Stimulated activated CD8-positive, alpha-beta memory T cell treated with anti-CD3 and anti-CD28 coated beads, Interleukin-12 subunit alpha, Interleukin-12 subunit beta, amount 100 ng/mL, for 1 hour (primary cell): ENCODE measurements around the gene HILPDA.

Experiments
- DNase-seq: peaks from one replicate; pipeline ENCODE4 v3.0.0-alpha.2; 2020; ENCODE audit warnings: low read depth

Gene HILPDA

GRCh38 chr7:128455543-128456254 is at the start of gene HILPDA:
Gene HILPDA, plus strand, starts transcription at chr7:128455878. Its CDS starts 1,391 bp downstream, at chr7:128457269.
- DNase-seq = peak; percentile 86

GRCh38 chr7:128406314-128407232 is 49.1 kb upstream of the HILPDA start:
- DNase-seq = no peak

DNA sequence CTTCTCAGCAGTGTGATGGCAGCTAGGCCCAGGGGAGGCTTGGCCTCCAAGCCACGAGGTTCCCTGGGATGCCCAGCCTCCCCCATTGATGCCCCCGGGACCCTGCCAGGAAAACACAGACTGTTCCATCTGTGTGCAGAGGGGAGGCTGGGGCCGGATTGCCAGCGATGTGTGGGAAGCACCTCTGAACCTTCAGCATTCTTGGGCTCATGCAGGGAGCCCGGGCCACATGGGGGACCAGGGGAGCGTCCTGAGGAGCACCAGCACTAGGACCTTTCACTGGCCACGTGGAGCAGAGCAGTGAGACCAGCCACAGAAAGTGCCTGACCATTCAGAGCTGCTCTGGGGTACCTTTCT is 48.5 kb upstream of the HILPDA start:
- DNase-seq = no peak

- no peak for DNase-seq
Observed at GRCh38 chr7:128407751-128408708, 47.6 kb upstream of the HILPDA start.

- no peak for DNase-seq
Observed at GRCh38 chr7:128408709-128409595, 46.7 kb upstream of the HILPDA start.

DNA sequence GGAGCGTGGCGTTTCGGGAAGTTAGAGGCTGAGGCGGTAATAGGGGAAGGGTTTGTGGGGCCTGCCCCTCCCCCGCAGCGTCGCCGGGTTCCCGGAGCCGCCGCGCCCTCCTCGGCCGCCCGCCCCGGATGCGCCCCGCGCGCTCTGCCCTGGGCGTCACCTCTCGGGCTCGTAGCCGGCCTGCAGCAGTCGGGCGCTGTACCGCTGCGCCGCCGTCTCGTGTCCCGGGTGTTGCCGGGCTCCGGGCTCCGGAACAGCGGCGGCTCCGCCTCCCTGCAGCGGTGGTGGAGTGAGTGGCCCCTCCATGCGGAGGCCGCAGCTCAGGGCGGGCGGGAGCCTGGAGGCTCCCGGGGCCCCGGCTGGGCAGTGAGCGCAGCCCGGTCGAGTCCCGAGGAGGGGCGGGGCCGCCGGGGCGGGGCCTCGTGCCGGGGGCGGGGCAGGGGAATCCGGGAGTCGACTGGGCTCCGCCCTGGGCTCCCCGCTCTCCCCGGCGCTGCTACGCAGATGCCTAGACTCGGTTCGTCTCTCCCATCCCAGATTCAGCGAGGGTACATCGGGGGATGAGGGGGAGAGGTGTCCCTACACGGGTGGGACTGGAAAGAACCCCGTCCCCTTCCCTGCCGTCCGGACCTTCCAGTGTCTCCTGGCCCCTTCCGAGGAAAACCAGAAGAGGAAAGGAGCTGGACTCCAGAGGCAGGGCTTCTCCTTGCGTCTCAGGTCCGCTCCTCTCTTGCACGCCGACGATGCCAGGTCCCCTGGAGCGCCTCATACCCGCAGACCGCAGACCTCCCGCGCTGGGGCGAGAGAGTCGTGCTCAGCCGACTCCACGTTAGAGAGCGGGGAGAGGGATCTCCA is 45.9 kb upstream of the HILPDA start, which contains the start of gene IMPDH1:
Gene IMPDH1, minus strand, starts transcription at position 387 of the 855 bp plus-strand sequence. Its CDS starts 81 bp downstream, at position 306.
- peak; percentile 71 for DNase-seq

GRCh38 chr7:128410451-128410753 is 45.3 kb upstream of the HILPDA start:
- no peak for DNase-seq

- no peak for DNase-seq
Observed at GRCh38 chr7:128415217-128415785, 40.4 kb upstream of the HILPDA start.

DNA sequence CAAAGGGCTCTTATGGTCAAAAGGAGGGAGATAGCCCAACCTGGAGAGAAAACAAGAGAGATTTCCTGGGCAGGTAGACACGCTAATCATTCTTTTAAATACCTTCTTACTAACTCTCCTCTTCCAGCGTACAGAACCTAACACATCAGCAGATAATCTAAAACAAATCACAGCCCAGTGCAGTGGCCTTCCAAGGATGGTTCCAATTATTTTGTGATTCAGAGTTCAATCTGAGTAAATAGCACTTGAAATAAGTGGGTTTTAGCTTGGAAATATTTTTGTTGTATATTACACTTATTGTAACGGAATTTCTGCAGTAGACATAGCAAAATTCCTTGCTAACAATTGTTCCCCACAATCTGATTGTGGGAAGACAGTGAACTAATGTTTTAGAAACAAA is 38.6 kb upstream of the HILPDA start:
- no peak for DNase-seq

GRCh38 chr7:128419257-128419656 is 36.4 kb upstream of the HILPDA start:
- no peak for DNase-seq

DNA sequence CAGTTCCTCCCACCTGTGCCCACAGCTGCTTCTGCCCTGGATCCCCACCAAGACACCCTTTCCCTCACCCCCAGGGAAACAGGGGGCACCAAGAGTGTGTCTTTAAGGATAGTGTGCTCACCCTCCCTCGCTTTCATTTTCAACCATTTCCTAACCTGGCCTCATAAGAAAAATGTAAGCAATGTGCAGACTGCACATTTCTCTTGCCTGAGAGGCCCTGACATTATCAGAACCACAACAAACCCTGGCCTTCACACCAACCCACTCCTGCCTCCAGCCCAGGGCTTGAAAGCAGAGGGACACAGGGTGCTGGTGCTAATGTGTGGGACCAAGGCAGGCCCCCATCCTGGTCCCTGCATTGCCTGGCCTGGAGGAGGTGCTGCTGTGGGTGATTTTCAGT is 34.9 kb upstream of the HILPDA start:
- no peak for DNase-seq

GRCh38 chr7:128421384-128421783 is 34.3 kb upstream of the HILPDA start:
- DNase-seq = no peak

GRCh38 chr7:128422037-128422436 is 33.6 kb upstream of the HILPDA start:
- DNase-seq = no peak

- DNase-seq = no peak
Observed at GRCh38 chr7:128422842-128423241, 32.8 kb upstream of the HILPDA start.

GRCh38 chr7:128424686-128425275 is 30.9 kb upstream of the HILPDA start:
- DNase-seq = no peak

DNA sequence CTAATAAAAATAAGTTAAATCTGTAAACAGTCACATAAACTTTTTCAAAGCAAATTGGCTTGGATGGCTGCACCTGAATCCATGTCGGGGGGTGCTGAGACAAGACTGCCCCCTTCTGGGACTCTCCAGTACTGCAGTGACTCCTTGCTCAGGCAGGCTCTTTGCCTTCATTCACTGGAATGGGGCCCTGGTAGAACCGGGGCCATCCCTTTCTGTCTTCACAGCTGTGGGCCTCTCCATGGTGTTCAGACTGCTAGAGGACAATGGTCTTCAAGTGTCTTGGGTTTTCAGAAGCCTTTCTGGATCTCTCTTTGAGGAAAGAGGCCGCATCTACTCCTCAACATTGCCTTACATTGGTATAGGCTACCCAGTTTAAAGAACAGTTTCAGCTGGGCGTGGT is 29.8 kb upstream of the HILPDA start:
- peak; percentile 71 for DNase-seq

- DNase-seq = no peak
Observed at GRCh38 chr7:128427289-128427891, 28.3 kb upstream of the HILPDA start.

DNA sequence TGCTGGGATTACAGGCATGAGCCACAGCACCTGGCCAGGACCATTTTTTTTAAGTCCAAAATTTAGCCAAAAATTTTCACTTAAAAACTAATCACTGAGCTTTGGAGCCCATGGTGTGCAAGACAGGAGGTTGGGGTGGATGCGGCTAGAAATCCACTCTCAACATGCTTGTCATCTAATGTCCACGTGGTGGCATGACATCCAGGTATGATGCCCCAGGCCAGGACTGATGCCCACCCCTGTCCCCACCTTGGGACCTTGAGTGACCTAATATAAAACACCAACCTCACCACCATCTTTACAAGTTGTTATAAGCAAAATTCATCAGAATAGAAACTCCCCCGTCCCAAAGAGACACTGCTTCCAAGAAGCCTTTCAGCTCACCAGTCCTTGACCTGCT is 25.5 kb upstream of the HILPDA start:
- no peak for DNase-seq

DNA sequence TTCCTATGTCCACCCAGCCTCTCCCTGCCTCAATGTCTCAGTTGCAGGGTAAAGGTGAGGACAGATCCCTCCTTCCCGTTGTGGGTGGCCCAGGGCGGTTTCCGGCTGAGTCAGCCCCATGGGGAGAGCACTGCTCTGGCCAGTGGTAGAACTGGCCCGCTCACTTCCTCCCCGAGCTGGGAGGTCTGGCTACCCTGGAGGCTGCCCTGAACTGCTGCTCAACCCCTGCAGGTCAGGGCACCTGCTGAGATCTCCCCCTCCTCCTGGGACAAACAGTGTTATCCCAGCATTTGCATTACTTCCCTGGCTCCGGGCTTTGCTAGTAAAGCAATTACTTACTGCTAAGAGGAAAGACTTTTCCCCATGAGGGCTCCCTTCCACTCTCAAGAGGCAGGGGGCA is 24.5 kb upstream of the HILPDA start:
- DNase-seq = no peak
